ENCODE data around the gene PELI1.

PELI1 gene

GRCh38 chr2:64153811-64154210 lies 9.6 kb upstream of the PELI1 start:
- no peak for DNase-seq

DNA sequence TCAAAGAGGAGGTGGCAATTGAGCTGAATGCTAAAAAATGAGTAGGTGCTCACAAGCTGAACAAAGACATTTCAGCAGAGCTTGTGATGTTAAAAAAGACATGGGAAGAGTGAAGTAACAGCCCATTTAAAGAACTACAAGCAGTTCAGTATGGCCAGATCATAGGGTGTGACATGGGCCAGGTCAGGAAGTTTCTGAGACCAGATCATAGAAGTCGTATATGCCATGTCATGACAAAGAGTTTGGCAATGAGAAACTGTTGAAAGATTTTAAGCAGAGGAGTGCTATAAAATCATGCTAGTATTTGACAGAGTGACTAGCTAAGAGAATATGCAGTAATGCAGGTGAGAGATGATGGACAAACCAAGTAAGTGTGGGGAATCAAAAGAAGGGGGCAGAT lies 7.3 kb upstream of the PELI1 start:
- no peak for DNase-seq

DNA sequence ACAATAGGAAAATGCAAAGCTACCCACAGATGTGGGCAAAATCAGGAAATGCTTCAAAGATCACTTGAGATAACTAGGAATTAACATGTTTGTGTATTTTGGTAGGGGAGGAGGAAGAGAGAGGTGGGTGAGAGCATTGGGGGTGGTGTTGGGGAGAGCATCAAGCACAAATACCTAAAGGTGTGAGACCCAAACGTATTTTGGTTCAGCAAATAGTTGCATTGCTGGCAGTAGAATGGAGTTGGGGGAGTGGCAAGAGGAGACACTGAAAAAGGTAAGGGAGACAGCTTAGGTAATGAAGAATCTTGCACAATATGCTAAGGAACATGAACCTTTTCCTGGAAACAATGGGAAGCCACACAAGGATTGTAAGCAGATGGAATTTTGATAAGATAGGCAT lies 1.5 kb upstream of the PELI1 start:
- no peak for DNase-seq

- DNase-seq, result no peak
These were observed 899 bp upstream of the PELI1 start for GRCh38 chr2:64145119-64145518.

GRCh38 chr2:64143169-64144056 lies 807 bp downstream of the PELI1 start:
- DNase-seq, result peak; percentile 23

DNA sequence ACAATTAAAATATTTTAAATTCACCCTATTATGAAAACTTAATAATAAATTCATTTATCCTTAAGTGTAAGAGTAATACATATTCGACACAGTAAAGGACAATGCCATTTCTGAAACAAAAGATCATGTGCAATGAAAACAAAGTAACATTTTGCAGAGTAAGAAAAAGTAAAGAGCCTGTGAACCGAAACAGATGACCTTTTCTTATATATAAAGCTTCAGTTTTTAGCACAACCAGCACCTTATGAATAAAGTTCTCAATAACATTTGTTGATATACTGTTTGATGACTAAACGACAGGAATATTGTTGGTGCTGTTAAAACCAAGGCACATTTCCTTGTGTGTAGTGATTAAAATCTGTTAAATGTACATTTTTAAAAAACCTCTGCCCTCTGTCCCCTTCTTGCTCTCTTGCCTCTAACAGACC lies 1.5 kb downstream of the PELI1 start:
- DNase-seq, result no peak

- no peak for DNase-seq
These were observed 2.4 kb downstream of the PELI1 start for GRCh38 chr2:64141674-64142405.

DNA sequence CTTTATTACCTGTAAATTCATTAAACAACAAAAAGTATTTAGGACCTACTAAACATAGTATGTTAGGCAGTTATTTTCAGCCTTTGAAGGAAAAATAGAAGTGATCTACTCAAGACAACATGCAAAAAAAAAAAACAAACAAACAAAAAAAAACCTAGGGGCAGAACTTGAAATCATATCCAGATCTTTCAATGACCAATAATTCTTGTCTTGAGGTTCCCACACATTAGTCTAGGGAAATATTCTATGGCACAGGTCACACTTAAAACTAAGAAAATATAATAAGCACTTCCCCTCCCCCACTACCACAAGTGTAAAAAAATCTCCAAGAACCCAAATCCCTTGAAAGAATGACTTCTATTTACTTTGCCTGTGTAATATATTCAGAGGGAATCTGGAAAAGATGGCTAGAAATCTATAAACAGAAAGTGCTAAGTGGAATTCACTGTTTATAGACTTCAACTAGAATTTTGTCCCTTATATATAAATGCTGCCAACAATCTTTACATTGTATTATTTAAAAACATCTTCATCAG lies 3.5 kb downstream of the PELI1 start:
- DNase-seq, result no peak

DNA sequence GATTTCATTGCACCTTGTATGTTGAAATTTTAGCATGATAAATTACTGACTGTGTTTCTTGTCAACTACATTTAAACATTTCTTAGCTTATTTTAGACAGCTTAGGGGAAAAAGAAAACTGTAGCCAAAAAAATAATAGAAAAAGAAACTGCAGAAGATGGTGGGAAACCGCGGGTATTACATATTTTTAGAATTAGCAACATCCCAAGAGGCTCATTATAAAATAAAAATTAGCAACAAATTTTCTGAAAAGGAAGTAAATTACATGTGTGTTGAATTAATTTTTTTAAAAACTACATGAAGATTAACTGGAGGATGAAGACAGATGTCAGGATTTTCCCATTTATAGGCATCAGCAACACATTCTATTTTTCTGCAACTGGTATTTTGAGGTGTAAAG lies 4.3 kb downstream of the PELI1 start:
- DNase-seq, result no peak

GRCh38 chr2:64137996-64138395 lies 6.2 kb downstream of the PELI1 start:
- DNase-seq, result no peak

DNA sequence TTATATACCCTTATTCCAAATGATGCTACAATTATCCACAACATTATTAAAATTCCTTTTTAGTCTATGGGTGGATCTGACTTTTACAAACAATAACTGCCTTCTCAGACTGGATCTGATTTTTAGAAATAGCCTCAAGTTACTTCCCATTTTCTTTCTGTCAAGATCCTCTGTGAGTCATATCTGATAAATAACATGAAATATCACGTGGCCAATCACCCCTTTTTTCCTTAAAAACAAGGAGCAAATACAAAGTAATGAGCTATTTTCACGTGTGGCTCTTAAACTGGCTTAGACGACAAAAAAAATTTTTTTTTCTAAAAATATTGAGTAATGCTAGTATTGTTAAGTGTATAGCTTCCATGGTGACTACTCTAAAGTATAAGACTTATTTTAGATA lies 6.7 kb downstream of the PELI1 start:
- DNase-seq, result no peak

DNA sequence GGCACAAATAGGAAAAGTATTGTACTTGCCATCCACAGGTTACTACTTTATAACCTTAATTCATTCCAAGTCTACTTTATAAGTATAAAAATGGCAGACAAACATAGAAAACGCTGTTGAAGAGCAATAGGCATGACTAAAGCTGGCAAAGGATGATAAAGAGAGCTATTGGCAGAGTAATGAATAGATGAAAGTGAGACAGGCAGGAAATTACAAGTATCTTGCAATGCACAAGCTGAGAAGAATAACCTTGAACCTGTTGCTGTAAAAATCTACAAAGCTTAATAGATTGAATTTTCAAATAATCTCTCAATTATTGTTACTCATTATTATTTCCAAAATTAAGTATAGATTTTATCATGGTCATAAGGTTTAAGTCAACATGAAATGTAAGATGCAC lies 8.8 kb downstream of the PELI1 start:
- no peak for DNase-seq

DNA sequence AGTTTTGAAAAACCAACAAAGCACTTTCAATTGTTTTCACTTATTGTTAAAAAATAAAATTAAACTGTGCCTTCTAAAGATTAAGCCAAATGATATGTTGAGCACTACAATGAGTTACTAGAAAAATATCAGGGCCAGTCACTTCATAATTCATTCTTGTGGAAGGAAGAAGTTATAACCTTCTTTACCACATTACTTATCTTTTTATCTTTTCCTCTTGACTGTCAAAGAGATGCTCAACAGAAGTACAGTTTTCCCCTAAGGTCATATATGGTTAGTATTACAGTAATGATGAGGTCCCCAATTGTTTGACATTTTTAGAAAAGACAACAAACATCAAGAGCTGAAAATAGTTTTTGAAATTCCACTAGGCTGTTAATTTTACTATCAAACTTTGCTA lies 9.4 kb downstream of the PELI1 start:
- DNase-seq, result no peak

DNA sequence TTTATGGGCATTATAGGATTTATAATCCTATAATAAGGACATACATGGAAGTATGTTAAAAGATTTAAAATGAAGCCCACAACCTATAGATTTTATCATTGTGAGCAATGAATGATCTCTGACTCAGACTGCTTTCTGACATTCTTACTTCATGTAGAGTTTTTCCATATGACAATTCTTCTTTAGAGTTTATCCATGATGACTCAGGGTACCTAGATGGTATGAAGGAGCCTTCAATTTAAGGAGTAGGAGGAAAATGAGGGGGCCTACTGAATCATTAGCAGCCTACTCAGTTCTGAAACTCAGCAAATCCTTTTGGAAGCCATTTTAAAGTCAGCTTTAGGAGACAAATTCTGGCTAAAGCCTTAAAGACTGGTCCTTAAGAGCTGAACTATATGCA lies 10.4 kb downstream of the PELI1 start:
- no peak for DNase-seq

DNA sequence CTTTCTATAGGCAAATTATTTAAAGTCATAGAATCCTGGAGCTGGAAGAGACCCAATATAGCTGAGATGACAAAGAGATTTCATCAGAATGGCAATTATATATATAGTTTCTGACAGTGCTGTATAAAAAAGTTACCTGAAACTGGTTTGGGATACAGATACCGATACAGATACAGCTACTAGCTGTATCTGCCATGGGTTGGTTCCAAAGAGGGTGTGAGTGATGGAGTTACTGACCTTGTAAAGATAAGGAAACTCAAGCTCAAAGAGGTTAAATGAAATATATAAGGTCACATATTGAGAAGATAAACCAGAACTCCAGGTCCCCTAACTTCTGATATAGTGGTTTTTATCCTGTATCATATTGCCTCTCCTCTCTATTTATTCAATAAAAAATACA lies 10.9 kb downstream of the PELI1 start:
- DNase-seq, result no peak

GRCh38 chr2:64130333-64130732 lies 13.9 kb downstream of the PELI1 start:
- no peak for DNase-seq

GRCh38 chr2:64128943-64129391 lies 15.3 kb downstream of the PELI1 start:
- peak; percentile 25 for DNase-seq

- DNase-seq, result no peak
These were observed 15.8 kb downstream of the PELI1 start for GRCh38 chr2:64128406-64128805.

- no peak for DNase-seq
These were observed 17.1 kb downstream of the PELI1 start for GRCh38 chr2:64127119-64127518.

GRCh38 chr2:64126601-64127000 lies 17.6 kb downstream of the PELI1 start:
- DNase-seq, result no peak

- DNase-seq, result no peak
These were observed 19.6 kb downstream of the PELI1 start for GRCh38 chr2:64124571-64124970.

DNA sequence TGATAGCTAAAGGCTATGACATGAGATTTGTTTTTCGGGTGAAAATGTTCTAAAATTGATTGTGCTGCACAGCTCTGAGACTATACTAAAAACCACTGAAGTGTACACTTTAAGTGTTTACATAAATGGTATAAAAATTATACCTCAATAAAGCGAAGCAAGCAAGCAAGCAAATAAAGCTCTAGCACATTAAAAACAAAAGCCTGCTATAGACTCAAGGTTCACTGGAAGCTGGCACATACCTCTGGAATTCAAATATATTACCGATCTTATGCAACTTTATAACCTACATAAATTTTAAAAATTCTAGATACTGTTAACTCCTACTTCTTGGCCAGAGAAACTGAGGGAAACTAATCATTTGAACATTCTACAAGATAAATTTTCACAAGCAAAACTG lies 20.1 kb downstream of the PELI1 start:
- DNase-seq, result no peak

DNA sequence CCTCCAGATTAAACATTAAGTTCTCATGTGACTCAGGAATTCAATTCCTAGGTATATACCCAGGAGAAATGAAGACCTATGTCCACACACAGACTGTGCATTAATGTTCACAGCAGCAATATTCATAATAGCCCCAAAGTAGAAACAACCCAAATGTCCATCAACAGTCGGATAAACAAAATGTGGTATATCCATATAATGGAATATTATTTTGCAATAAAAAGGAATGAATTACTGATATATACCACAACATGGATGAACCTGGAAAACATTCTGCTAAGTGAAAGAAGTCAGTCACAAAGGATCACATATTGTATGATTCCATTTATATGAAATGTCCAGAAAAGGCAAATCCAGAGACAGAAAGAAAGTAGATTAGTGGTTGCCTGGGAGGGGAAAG lies 20.5 kb downstream of the PELI1 start:
- no peak for DNase-seq

DNA sequence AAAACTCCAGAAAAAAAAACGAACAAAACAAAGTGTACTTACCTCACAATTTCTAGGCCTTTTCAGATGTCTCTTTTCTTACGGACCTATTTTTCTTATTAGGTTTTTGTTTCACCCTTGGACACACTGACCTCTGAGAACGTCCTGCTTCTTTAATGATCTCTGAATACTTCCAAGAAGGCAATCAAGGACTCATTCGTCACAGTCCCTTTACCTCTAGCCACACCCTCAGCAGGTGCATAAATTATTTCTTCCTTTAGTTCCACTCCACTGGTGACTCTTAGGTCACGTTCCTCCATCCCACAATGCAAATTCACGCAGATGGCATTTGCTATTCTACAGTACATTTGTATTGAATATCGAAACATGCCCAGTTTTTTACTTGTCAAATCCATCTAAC lies 21.9 kb downstream of the PELI1 start:
- no peak for DNase-seq

All from stimulated activated CD4-positive, alpha-beta T cell treated with anti-CD3 and anti-CD28 coated beads, Interleukin-4, amount 100 ng/mL, for 24 hours (primary cell).